IgD-negative memory B cell (primary cell): ENCODE results near the gene LRRFIP2. TPM values are rescaled to one million over a fixed set of nuclear protein-coding genes. Genes with fewer than 3 reads are reported as not detected.
A peak's percentile ranks its signal among the peaks of the same experiment; 100 is the strongest.

Experiments
- H3K27ac Mint-ChIP-seq, 3 donors: one replicate each; pipeline ENCODE4 v1.8.0; 2020 to 2022; ENCODE audit warnings: mild to moderate bottlenecking in 3 of 3, mixed read lengths in 3 of 3, moderate library complexity in 1 of 3
- H3K27me3 Mint-ChIP-seq: one replicate; pipeline ENCODE4 v1.8.0; 2021; ENCODE audit warnings: mixed read lengths
- H3K36me3 Mint-ChIP-seq: one replicate; pipeline ENCODE4 v1.8.0; 2020; ENCODE audit warnings: mild to moderate bottlenecking, mixed read lengths
- H3K4me1 Mint-ChIP-seq, 3 donors: one replicate each; pipeline ENCODE4 v1.8.0; 2020 to 2022; ENCODE audit warnings: mixed read lengths in 3 of 3, mild to moderate bottlenecking in 1 of 3
- H3K4me3 Mint-ChIP-seq, 4 donors: one replicate each; pipeline ENCODE4 v1.8.0; 2020 to 2022; ENCODE audit warnings: mild to moderate bottlenecking in 4 of 4, mixed read lengths in 4 of 4, moderate library complexity in 3 of 4
- H3K9me3 Mint-ChIP-seq, 3 donors: one replicate each; pipeline ENCODE4 v1.8.0; 2020 to 2021; ENCODE audit warnings: mixed read lengths in 3 of 3, mild to moderate bottlenecking in 1 of 3
- polyA plus RNA-seq: library from polyadenylated mRNA; unstranded; fragments of 300-500 nt; fragmentation: Illumina TruSeq; gene quantifications from one replicate; pipeline ENCODE4 v1.2.3, GENCODE V29; 2021

LRRFIP2 gene
- polyA plus RNA-seq, 1 donor from 2014 or later: 22.0 TPM

DNA sequence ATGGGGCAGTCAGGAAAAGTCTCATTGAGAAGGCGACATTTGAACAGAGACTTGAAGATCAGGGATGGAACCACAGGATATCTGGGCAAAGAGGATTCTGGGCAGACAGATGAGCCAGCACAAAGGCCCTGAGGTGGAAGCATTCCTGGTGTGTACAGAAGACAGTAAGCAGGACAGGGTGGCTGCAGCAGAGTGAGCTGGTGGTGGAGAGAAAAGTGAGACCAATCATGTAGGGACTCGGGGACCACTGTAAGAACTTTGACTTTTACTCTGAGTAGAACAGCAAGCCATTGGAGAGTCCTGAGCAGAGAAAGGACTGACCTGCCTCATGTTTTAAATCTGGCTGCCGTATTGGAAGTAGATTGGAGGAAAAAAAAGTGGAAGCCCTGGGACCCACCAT is 29.9 kb upstream of the LRRFIP2 start:
- Mint-ChIP-seq H3K36me3 (peaks cover 2% of the 10 kb centered on the region), H3K27ac (no peak overlapping the region), H3K9me3 (no peaks in the 10 kb centered on the region), H3K4me1 (no peaks in the 10 kb centered on the region), H3K4me3 (no peak overlapping the region), H3K27me3 (peaks cover 3% of the 10 kb centered on the region)

DNA sequence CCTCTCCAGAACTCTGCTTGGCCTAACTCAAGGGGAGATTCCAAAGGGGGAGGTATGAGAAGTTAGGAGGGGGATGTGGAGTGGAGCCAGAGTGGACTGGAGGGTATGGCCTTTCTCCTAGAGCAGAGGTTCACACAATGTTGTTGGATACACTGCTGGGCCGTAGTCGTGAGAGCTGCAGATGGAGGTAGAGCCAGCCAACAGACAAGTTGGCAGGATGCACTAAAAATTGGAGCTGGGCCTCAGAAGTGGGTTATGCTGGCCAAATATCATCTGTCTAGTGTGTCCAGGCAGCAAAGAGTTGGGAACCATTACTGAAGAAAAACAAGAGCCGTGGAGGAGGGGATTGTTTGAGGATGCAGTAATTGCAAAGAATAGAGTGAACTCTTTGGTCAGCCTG is 27.7 kb upstream of the LRRFIP2 start:
- Mint-ChIP-seq H3K27ac (no peak overlapping the region), H3K9me3 (no peaks in the 10 kb centered on the region), H3K36me3 (peaks cover 2% of the 10 kb centered on the region), H3K4me3 (no peak overlapping the region), H3K4me1 (no peaks in the 10 kb centered on the region), H3K27me3 (peaks cover 6% of the 10 kb centered on the region)

DNA sequence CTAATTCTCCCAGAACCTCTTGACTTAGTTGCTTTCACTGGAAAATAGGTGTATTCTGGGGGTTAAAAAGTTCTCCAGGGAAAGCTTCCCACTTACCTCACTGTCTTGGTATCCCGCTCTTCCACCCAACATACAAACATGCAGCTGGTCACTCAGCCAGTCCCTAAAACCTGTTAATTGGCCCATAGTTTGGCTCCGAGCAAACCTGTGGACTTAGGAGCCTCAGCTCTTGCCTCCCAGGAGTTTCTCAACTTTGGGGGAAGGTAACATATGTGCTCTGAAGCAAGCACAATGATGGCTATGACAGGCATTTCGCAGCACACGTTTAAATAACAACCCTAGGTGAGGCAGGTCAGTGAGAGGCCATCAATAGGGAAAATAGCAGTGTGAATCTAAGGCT is 25.8 kb upstream of the LRRFIP2 start:
- peaks cover 2% of the 10 kb centered on the region for H3K36me3 Mint-ChIP-seq
- no peaks in the 10 kb centered on the region for H3K4me1 Mint-ChIP-seq
- peaks cover 2% of the 10 kb centered on the region for H3K27me3 Mint-ChIP-seq
- H3K4me3 Mint-ChIP-seq: no peak overlapping the region
- H3K9me3 Mint-ChIP-seq: no peaks in the 10 kb centered on the region
- no peak overlapping the region for H3K27ac Mint-ChIP-seq

DNA sequence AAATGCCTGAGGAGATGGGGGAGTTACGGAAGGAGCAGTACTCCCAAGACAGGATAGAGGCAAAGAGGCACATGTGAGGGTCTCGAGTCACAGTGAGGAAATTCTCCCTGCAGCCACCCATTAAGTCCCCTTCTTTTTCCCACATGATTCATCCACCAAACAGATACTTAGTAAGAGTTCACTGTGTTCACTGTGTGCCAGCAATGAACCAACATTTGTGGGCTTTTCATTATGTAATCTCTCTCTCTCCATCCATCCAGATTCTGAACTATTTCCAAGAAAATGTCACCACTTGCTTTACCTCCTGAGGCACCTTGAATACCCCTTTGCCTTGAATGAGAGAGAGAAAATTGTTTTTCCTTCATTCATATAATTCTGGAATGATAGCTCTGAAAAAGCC is 24.6 kb upstream of the LRRFIP2 start:
- no peaks in the 10 kb centered on the region for H3K9me3 Mint-ChIP-seq

DNA sequence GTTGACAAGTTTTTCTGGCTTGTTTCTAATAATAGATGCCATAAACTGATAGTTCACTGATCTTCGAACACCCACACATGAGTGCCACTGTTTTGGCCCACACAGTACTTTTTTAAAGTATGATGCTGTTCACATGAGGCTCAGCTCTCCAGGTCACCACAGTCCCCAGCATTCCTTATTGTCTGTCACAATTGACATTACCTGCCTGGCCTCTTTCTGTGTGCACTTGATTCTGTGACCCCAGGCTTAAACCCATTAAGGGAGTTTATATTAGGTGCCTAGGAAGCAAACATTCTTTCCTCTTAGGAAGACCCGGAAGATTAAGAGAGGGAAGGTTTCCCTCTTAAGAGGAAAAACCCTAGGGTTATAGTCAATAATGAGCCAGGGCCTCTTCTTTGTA is 24.2 kb upstream of the LRRFIP2 start:
- no peaks in the 10 kb centered on the region for H3K4me1 Mint-ChIP-seq
- no peaks in the 10 kb centered on the region for H3K9me3 Mint-ChIP-seq
- H3K36me3 Mint-ChIP-seq: peaks cover 1% of the 10 kb centered on the region
- no peak overlapping the region for H3K27ac Mint-ChIP-seq
- peaks cover 2% of the 10 kb centered on the region for H3K27me3 Mint-ChIP-seq
- H3K4me3 Mint-ChIP-seq: no peak overlapping the region

More for the DNA sequence above, 24.6 kb upstream of the LRRFIP2 start:
- Mint-ChIP-seq H3K4me1 (no peaks in the 10 kb centered on the region), H3K4me3 (no peak overlapping the region), H3K27me3 (peaks cover 2% of the 10 kb centered on the region), H3K36me3 (peaks cover 3% of the 10 kb centered on the region), H3K27ac (no peak overlapping the region)

DNA sequence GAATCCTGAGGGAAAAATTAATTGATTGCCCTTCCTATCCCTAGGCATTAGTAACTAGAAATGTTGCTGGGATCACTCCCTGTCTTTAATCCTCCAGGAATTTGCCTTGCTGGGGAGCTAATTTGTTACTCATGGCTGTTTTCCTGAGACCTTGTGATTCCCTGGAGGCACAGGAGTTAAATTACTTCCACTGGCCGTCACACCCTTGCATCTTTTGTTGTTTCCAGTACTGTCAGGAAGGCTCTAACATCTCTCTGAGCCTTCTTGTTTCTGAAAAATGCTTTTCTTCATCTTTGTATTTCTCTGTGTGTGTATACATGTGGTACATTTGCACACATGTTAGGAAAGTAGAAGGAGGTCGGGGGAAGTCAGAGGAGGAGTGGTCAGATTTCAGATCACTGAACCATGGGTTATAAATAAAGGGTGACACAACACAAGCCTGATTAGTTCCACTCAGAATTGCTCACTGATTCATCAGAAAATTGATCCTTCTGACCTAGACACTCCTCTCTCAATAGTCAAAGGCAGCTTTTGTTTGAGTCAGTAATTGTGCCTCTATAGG is 23.5 kb upstream of the LRRFIP2 start:
- no peak overlapping the region for H3K27ac Mint-ChIP-seq
- no peaks in the 10 kb centered on the region for H3K4me1 Mint-ChIP-seq
- H3K9me3 Mint-ChIP-seq: no peaks in the 10 kb centered on the region
- peaks cover 2% of the 10 kb centered on the region for H3K27me3 Mint-ChIP-seq
- H3K36me3 Mint-ChIP-seq: peaks cover 1% of the 10 kb centered on the region
- no peak overlapping the region for H3K4me3 Mint-ChIP-seq

DNA sequence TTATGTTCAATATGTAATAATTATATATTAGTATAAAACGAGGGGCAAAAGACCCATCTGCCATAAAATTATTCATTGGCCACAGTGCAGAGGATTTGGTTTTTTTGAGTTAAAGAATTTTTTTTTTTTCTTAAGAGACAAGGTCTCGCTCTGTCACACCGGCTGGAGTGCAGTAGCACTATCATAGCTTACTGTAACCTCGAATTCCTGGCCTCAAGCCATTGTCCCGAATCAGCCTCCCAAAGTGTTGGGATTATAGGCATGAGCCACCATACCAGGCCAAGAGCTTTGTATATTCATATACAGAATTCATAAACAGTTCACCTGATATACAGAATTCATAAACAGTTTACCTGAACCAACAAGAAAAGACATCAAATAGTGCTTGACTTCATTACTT is 20.2 kb upstream of the LRRFIP2 start:
- Mint-ChIP-seq H3K9me3 (no peaks in the 10 kb centered on the region), H3K4me3 (no peak overlapping the region), H3K4me1 (peaks cover 0 to 3% (median 0%) of the 10 kb centered on the region in 3 donors), H3K27me3 (peaks cover 4% of the 10 kb centered on the region), H3K36me3 (peaks cover 1% of the 10 kb centered on the region), H3K27ac (no peak overlapping the region)

DNA sequence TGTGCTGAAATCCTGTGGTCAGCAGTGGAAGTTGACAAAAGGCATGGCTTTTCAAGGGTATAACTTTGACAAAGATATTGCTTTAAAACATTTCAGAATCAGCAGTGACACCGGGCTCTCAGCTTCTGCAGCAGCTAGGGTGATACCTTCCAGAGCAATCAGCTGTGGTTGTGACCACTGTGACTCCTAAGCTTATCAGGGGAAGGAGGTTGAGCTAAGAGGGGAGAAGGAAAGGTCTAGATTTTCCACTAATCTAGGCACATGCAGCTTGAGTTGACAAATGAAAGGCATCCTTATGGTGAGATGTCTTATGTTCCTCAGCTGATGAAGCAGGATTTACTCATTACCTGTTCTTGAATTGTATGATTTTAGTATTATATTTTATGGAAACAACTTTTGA is 16.3 kb upstream of the LRRFIP2 start:
- Mint-ChIP-seq H3K4me3 (no peak overlapping the region), H3K27me3 (peaks cover 1% of the 10 kb centered on the region), H3K36me3 (peaks cover 1% of the 10 kb centered on the region), H3K9me3 (no peaks in the 10 kb centered on the region), H3K4me1 (peaks cover 0 to 3% (median 0%) of the 10 kb centered on the region in 3 donors), H3K27ac (no peak overlapping the region)

DNA sequence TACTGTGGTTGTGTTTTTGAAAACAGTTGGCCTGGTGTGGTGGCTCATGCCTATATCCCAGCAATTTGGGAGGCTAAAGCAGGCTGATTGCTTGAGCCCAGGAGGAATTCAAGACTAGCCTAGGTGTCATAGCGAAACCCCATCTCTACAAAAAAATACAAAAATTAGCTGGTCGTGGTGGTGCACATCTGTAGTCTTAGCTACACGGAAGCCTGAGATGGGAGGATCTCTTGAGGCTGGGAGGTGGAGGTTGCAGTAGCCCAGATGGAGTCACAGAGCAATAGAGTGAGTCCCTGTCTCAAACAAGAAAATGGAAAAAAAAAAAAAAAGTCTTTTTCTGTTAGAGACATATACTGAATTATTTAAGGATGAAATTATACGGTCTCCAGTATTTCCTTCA is 14.7 kb upstream of the LRRFIP2 start:
- H3K27ac Mint-ChIP-seq: no peak overlapping the region
- no peaks in the 10 kb centered on the region for H3K9me3 Mint-ChIP-seq
- H3K27me3 Mint-ChIP-seq: peaks cover 1% of the 10 kb centered on the region
- peaks cover 0 to 3% (median 0%) of the 10 kb centered on the region in 3 donors for H3K4me1 Mint-ChIP-seq
- H3K36me3 Mint-ChIP-seq: peaks cover under 1% of the 10 kb centered on the region
- H3K4me3 Mint-ChIP-seq: no peak overlapping the region

DNA sequence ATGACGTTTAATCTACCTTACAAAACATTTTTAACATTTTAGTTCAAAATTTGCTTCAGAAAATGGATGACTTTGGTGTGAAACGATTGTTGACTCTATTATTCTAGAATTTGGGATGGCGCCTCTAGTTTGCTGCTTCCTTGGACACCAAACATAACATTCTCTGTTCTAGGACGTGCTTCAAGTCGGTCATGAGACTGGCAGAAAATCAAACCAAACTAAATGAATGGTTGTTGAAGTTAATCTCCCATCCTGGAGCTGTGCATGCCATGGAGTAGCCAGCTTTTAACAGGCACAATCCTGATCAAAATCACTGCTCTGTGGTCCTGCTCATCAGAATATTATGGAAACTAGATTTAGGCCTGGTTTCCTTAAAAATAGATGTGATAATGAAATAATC is 9.6 kb upstream of the LRRFIP2 start:
- H3K27ac Mint-ChIP-seq: no peak overlapping the region
- H3K9me3 Mint-ChIP-seq: no peaks in the 10 kb centered on the region
- H3K27me3 Mint-ChIP-seq: no peaks in the 10 kb centered on the region
- peaks cover 4 to 10% (median 9%) of the 10 kb centered on the region in 3 donors for H3K4me1 Mint-ChIP-seq
- no peak overlapping the region for H3K4me3 Mint-ChIP-seq
- H3K36me3 Mint-ChIP-seq: no peaks in the 10 kb centered on the region

DNA sequence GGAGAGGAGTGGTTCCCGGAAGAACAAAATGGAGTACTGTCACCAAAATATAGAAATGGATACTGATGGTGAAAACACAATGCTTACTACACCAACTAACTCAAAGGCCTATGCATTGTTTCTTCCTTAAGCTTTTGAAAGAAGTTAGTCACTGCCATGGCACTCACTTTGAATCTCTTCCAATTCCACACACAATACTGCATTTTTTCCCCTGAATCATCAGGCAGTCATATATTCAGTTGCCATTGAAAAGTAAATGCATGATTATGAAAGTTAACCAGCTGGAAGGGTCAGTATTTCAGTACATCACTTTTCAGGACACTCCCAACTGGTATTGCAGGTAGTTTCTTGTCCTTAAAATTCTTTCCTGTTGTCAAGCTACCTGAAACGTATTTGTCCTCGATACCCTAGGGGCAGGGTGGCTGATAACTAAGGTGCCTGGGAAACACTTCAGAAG is 9.0 kb upstream of the LRRFIP2 start:
- no peaks in the 10 kb centered on the region for H3K27me3 Mint-ChIP-seq
- H3K9me3 Mint-ChIP-seq: no peaks in the 10 kb centered on the region
- no peak overlapping the region for H3K27ac Mint-ChIP-seq
- H3K4me3 Mint-ChIP-seq: no peak overlapping the region
- no peaks in the 10 kb centered on the region for H3K36me3 Mint-ChIP-seq
- H3K4me1 Mint-ChIP-seq: peaks cover 4 to 10% (median 9%) of the 10 kb centered on the region in 3 donors

DNA sequence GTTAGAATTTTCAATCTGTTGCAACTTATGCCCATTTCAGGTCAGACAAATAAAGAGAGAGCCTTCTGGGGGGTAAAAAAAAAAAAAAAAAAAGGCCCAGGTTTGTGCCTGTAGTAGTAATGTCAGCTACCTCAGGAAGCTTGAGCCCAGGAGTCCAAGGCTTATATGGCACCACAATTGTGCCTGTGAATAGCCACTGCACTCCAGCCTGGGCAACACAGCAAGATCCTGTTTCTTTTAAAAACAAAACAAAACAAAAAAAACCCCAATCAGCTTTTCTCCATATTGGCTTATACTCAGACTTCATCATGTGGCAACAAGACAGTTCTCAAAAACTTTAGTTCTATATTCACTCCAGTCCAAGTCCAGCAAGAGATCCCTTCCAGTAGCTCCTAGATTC is 8.4 kb upstream of the LRRFIP2 start:
- no peaks in the 10 kb centered on the region for H3K36me3 Mint-ChIP-seq
- peak overlapping the region in 1 of 3 donors; percentile 39 for H3K27ac Mint-ChIP-seq
- H3K27me3 Mint-ChIP-seq: no peaks in the 10 kb centered on the region
- H3K9me3 Mint-ChIP-seq: no peaks in the 10 kb centered on the region
- peaks cover 6 to 14% (median 14%) of the 10 kb centered on the region in 3 donors for H3K4me1 Mint-ChIP-seq
- H3K4me3 Mint-ChIP-seq: no peak overlapping the region

DNA sequence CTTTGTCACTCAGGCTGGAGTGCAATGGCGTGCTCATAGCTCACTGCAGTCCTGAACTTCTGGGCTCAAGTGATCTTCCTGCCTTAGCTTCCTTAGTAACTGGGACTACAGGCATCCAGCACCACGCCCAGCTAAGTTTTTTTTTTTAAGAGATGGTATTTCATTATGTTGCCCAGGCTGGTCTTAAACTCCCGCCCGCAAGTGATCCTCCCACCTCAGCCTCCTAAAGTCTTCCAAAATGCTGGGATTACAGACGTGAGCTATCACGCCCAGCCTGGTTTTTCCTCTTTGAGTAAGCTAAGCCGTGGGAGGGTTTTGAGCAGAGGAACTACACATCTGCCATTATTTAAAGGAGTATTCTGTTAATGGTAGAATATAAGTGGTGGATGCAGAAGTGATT is 7.4 kb upstream of the LRRFIP2 start:
- Mint-ChIP-seq H3K27ac (peak overlapping the region in 1 of 3 donors; percentile 3), H3K27me3 (no peaks in the 10 kb centered on the region), H3K4me3 (no peak overlapping the region), H3K9me3 (no peaks in the 10 kb centered on the region), H3K4me1 (peaks cover 16 to 24% (median 21%) of the 10 kb centered on the region in 3 donors), H3K36me3 (no peaks in the 10 kb centered on the region)

DNA sequence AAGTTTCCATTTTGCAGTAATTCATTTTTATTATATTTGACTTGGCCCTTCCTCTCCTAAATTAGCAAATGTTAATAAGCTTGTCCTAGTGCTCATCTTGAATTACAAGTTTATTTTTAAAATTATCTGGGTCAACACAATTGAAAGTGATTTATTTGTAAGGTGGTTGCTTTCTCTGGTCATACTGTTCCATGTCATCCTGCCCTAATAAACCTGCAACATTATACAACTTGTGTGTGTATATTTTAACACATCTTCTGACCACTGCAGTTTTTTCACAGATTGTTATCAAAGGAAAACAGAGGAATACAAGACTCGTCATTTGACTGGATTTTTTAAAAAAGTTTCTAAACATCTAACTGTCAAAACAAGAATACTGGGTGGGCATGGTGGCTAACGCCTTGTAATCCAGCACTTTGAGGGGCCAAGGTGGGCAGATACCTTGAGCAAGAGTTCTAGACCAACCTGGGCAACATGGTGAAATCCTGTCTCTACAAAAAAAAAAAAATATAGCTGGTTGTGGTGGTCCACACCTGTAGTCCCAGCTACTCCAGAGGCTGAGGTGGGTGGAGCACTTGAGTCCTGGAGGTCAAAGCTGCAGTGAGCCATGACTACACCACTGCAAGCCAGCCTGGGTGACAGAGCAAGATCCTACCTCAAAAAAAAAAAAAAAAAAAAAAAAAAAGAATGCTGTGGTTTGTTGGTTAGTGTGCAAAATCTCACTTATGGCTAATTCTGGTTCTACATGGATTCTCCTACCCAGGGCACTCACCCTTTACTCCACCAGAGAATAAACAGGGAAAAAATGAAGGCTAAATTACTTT is 5.0 kb upstream of the LRRFIP2 start:
- Mint-ChIP-seq H3K4me1 (peaks cover 24 to 33% (median 33%) of the 10 kb centered on the region in 3 donors), H3K4me3 (peak overlapping the region in 3 of 4 donors; percentile 32 to 34 (median 33)), H3K9me3 (no peaks in the 10 kb centered on the region), H3K27ac (no peak overlapping the region), H3K27me3 (no peaks in the 10 kb centered on the region), H3K36me3 (peaks cover 2% of the 10 kb centered on the region)

DNA sequence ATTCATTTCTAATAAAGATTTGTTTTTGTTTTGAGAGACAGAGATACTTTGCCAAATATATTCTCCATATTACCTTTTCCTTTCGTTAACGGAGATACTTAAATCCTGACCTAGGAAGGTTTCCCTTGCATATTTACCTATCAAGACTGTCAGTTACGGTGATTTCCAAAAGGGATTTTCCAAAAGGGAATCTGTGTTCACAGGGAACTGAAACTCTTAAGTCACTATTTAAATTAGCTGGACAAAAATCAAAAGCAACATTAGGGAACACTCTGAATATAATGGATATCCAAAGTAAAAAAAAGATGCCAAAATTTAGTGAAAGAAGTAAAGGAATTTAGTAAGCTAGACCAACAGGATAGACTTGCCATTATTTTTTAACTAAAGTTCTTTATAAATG is 576 bp downstream of the LRRFIP2 start:
- Mint-ChIP-seq H3K27ac (no peak overlapping the region), H3K36me3 (peaks cover 4% of the 10 kb centered on the region), H3K9me3 (no peaks in the 10 kb centered on the region), H3K27me3 (no peaks in the 10 kb centered on the region), H3K4me3 (peak overlapping the region in 2 of 4 donors; percentile 10 to 73), H3K4me1 (peaks cover 26 to 35% (median 32%) of the 10 kb centered on the region in 3 donors)

DNA sequence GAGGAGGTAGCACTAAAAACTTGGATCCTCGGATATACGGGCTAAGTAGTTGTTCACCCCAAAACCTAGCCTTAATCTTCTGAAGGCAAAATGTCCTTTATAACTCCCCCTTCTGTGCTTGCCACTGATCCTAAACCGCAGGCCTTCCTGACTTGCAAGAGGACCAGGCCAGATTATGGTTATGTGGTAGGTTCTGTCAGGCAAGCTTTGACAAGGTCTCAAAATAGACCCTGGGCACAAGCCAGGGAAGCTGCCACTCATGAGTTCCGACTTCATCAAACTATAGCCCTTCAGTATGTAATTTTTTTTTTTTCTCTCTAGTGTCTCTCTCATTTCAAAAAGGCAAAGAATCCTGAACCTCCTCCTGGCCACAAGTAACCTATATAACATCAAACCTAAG is 3.2 kb downstream of the LRRFIP2 start:
- H3K27me3 Mint-ChIP-seq: no peaks in the 10 kb centered on the region
- H3K9me3 Mint-ChIP-seq: no peaks in the 10 kb centered on the region
- peaks cover 4% of the 10 kb centered on the region for H3K36me3 Mint-ChIP-seq
- H3K4me3 Mint-ChIP-seq: no peak overlapping the region
- H3K27ac Mint-ChIP-seq: no peak overlapping the region
- H3K4me1 Mint-ChIP-seq: peaks cover 14 to 22% (median 19%) of the 10 kb centered on the region in 3 donors
